Activated CD8-positive, alpha-beta memory T cell treated with anti-CD3 and anti-CD28 coated beads for 1 hour (primary cell): ENCODE measurements around the gene BIRC2.

ENCODE experiments used
- DNase-seq, 2 donors: peaks; one replicate each; pipeline ENCODE4 v3.0.0-alpha.2; 2020; ENCODE audit warnings: low read depth in 1 of 2; ENCODE audit errors: extremely low read depth in 1 of 2

BIRC2 gene

DNA sequence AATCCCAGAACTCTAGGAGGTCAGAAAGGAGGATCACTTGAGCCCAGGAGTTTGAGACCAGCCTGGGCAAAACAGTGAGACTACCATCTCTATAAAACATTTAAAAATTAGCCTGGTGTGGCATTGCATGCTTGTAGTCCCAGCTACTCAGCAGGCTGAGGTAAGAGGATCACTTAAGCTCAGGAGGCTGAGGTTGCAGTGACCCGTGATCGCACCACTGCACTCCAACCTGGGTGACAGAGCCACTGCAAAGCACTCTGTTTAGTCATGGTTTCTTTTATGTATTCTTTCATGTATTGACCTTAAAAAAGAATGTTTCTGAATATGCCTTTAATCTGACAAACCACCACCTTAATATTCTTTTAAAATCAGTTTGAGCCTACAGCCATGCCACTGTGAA lies 52.2 kb downstream of the BIRC2 start:
- no peak for DNase-seq

DNA sequence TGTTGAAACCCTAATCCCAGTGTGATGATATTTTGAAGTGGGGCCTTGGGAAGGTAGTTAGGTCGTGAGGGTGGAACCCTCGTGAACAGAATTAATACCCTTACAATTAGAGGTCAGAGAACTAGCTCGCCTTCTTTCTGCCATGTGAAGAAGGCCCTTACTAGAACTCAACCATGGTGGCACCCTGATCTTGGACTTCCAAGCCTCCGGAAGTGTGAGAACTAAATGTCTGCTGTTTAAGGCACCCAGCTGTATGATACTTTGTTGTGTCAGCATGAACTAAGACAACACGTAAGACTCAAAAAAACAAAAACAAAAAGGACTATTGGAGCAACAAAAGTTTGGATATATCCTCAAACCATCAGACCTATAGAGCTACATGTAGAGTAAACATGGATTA lies 53.6 kb downstream of the BIRC2 start:
- DNase-seq: no peak

DNA sequence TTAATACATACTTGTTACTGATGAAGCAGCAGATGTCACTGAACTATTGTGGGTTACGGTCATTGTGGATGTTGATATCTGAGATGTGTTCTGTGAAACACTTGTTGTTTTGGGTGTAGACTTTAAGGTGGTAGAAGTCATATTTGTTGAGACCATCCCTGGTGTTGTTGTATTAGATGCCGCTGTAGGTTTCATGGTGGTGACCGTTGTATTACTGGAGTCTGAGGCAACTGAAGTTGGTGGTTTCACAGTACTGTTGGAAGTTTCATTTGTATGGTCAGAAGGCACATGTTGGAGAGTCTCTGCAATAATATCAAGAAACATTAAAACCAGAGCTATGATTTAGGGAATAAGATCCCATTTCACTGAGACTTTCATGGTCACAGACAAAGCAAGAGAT lies 54.9 kb downstream of the BIRC2 start:
- no peak for DNase-seq

DNA sequence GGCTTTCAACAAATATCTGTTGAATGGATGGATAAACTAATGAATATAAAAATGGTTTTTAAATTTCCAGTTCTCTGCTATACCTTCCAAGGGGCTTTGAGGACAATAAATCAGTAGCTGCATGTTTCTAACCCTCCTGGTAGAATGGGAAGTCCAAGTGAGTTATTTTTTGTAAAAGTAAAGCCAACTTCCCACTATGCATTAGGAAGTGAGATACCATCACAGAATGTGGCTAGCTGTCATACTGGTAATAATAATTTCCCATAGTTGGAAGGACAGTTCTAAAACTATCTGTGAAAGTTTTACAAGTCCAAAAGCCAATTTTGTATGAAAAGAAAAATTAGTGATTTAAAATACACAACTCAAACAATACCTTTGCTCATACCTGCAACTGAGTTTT lies 55.5 kb downstream of the BIRC2 start:
- DNase-seq: no peak

DNA sequence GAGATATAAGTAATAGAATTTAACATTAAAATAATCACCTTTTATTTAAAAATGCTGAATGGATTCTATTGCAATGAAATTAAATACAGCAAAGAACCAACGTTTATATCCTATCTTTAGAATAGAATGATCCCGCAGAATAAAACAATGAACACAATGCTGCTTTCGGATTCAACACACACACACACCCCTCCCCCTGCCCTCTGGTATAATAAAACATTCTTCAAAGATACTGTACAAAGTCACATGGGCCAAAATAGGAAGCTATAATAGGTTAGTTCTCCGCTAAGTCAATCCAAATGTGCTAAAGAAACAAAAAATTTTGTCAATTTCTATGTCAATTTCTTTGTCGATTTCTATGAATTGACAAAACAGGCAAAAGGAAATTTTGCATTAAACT lies 58.5 kb downstream of the BIRC2 start:
- DNase-seq: no peak

DNA sequence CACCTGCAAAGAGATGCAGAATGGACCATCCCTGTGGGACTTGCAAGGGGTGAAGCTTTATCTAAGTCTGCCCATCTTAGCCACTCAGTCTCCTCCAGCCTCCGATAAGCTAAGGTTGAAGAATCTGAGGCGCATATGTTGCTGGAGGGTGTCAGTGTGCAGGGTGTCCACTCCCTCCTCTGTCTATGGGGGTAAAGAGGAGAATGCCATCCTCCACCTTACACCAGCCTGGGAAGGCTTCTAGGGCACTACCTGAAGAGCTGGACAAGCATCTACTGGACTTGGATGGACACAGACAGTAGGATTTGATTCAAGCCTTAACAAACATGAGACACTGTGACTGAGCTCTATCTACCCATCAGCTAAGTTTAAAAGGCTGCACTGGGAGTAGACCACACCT lies 59.1 kb downstream of the BIRC2 start:
- no peak for DNase-seq

DNA sequence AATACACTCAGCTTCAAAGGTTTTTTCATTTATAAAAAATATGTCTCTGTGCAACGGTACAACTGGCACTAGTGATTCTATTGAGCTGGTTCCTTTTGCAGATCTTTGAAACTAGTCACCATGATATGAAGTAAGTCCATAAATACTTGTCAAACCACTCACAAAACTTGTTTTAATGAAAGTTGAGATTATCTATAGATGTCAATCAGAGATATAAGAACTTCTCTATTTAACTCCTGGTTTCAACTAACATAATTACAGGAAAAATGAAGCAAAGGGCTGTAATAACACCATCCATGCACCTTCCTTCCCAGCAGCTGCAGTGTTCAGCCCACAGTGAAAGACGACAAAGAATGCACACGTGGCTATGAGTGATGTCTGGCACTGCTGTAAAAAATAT lies 60.9 kb downstream of the BIRC2 start:
- DNase-seq: no peak

DNA sequence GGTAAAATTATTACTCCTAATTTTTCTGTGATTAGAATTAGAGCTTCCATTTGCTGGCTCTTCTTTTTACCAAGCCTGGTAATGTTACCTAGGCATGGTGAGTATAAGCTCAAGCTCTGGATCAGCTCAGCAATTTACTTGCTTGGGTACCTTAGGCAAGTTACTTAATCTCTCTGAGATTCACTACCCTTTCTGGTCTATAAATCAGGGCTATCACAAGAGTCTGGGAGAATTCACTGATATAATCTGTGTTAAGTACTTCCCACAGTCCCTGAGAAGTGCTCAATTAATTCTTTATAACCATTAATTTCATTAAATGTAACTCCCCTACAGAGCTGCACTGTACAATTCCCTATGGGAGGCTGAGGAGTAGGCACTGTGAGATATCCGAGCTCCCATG lies 61.3 kb downstream of the BIRC2 start:
- no peak for DNase-seq

DNA sequence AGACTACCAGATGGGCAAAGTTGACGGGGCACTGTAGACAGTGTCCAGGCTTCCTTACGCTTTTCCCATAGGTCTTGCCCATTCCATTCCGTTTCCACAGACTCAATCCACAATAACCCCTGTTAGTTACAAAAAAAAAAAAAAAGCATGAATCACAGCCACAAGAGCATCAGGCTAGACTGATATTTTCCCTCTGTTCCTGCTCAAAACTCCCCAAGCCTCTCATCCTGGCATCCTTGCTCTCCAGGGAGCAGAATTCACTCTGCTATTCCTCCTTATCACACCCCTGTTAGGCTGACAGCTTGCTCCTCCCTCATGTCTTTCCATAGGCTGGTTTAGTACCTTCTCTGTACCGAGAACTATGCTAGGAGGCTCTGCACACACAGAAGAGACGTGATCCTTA lies 63.4 kb downstream of the BIRC2 start:
- DNase-seq: no peak

DNA sequence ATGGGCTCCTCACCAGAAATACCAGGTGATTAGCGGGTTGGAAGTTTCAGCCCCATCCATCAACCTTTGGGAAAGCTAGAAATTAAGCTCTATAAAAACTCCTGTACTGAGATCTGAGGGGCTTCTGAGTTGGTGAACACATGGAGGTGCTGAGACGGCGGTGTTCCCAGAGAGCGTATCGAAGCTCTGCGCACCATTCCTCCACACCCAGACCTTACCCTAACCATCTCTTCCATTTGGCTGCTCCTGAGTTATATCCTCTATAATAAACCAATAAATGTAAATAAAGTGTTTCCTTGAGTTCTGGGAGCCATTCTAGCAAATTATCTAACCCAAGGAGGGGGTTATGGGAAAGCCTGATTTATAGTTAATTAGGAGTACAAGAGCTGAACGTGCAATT lies 64.1 kb downstream of the BIRC2 start:
- DNase-seq: no peak

DNA sequence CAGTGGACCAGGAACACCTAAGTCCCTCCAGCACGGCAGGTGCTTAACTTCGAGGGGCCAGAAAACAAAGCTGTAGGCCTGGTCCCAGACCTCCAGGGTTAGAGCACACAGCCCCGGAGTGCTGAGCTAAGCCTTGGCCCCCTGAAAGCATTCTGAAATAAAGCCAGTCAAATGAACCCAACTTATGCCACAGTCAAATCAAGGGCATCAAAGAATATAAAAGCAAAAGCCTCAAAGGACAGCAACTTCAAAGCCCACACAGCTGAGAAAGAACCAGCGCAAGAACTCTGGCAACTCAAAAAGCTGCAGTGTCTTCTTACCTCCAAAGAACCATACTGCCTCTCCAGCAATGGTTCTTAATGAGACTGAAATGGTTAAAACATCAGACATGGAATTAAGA lies 66.5 kb downstream of the BIRC2 start:
- DNase-seq: no peak

DNA sequence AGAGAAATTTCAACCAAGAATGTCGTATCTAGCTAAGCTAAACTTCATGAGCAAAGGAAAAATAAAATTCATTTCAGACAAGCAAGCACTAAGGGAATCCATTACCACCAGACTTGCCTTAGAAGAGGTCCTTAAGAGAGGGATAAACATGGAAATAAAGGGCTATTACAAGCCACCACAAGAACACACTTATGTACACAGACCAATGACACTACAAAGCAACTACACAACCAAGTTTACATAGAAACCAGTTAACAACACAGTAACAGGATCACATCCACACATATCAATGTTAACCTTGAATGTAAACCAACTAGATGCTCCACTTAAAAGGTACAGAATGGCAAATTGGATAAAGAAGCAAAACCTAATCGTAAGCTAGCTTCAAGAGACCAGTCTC lies 67.5 kb downstream of the BIRC2 start:
- DNase-seq: no peak

DNA sequence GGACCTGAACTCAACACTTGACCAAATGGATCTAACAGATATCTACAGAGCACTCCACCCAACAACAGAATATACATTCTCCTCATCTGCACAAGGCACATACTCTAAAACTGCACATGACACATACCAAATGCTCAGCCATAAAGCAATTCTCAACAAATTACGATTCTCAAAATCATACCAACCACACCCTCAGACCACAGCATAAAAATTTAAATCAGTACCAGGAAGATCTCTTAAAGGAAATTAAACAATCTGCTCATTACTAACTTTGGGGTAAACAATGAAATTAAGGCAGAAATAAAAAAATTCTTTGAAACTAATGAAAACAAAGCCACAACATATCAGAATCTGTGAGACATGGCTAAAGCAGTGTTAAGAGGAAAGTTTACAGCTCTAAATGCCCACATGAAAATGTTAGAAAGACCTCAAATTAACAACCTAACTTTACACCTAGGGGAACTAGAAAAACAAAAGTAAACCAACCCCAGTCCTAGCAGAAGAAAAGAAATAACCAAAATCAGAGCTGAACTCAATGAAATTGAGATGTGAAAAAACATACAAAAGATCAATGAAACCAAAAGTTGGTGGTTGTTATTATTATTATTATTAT lies 68.4 kb downstream of the BIRC2 start:
- no peak for DNase-seq

DNA sequence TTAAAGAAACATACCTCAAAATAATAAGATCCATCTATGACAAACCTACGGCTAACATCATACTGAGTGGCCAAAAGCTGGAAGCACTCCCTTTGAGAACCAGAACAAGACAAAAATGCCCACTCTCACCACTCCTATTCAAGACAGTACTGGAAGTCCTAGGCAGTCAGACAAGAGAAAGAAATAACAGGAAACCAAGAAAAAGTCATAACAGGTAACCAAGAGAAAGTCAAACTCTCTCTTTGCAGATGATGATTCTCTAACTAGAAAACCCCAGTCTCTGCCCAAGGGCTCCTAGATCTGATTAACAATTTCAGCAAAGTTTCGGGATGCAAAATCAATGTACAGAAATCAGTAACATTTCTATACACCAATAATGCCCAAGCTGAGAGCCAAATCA lies 70.0 kb downstream of the BIRC2 start:
- no peak for DNase-seq

DNA sequence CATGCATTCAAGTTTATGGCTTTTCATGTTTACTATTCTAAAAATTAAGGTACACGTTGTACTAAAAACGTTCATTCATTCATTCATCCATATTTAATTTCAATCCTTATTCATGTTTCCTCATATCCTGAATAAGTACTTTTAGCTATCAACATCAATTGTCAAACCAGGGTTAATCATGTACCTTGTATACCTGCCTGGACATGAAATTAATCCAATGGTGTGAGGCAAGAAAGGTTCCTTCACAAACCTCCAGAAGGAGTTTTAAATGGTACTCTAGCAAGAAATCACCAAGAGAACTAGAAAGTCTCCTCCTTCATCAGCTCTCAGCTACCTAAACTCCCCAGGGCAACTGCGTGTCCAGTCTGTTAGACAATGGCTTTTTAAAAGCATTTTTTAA lies 72.2 kb downstream of the BIRC2 start:
- DNase-seq: no peak

DNA sequence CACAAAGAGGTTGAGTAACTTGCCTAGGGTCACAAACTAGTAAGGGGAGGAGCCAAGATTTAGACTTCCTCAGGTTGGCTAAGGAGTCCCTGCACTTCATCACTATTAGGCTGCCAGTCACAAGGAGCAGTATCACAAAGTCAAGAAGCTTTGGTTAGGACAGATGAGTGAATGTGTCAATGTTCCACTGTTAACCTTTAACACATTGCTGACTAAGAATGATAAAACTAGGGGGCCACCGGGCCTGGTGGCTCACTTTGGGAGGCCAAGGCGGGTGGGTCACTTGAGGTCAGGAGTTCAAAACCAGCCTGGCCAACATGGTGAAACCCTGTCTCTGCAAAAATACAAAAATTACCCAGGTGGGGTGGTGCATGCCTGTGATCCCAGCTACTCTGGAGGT lies 73.5 kb downstream of the BIRC2 start:
- DNase-seq: no peak

DNA sequence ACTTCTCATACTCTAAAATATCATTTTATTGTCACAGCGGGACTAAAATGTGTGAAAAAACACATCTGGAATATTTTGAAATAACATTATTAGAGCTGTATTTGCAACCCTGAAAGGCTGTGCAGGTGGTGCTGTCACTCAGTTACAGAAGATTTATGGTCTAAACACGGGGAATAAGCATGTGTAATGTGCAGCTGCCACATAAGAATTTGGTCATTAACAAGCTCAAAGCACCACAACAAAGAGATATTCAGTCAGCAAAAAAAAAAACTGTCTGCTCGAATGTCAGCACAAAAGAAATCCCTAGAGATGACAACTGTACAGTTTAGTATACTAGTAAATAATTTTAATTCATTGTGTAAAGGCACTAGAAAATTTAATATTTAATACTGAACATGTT lies 74.2 kb downstream of the BIRC2 start:
- no peak for DNase-seq

DNA sequence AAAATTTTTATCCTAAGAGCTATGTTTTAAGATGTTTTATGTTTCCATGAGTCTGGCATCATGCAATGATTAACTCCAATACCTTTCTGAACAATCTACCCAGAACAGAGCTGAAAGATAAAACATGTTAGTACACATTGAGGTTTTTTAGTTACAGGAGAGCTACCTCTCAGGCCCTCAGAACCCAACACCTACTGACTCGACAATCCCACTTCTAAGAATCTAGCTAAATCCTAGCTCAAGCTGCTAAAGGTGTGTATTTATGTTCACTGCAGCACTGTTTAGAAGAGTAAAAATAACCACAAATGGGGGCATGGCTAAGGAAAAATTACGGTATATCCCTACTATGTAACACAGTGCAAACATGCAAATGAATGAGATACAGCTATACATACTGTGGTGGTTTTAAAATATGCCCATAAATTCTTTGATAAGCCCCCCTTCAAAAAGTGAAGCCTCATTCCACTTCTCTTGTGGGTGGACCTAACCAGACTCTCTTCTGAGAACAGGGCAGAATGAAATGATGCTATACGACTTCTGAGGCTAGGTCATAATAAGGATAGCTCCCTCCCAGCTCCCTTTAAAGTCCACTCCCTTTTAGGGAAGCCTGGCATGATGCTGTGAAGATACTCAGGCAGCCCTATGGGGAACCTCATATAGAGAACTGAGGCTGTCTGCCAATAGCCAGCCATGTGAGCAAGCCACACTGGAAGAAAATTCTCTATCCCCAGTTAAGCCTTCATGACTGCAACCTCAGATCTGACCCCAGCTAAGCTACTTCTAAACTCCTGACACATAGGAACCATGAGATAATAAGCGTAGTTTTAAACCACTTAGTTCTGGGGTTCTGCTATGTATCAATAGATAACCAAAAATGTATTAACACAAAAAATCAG lies 76.1 kb downstream of the BIRC2 start:
- DNase-seq: no peak

DNA sequence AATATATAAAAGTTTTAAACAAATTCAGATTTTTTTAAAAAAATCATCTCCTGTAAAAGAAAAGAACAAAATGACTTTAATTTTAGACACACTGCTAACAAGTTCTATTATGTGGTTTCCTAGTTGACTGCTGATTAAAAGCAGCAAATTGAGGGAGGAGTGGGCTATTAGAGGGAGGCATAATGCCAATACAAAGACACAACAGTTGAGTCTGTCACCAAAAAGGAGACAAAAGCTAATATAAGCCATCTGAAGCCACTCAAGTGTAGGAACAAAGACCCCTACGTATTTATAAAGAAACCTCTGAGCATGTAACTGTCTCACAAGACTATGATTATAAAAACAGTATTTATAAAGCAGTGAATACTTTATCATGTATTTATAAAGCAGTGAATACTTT lies 76.9 kb downstream of the BIRC2 start:
- DNase-seq: no peak

DNA sequence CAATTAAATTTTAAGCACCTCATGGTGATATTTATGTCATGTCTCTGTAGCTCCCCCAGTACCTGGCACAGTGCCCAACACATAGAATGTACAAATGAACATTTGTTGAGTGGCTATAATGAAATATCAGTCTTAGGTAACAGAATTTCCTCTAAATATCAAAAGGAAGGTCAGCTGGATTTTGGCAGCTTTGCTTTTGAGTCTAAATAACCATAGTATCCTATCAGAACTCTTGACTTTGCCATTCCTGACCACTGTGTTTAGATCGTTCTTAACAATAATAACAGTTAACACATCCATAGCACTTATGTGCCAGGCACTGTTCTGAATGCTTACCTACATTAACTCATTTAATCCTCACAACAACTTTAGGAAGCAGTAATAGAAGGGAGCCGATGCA lies 79.0 kb downstream of the BIRC2 start:
- no peak for DNase-seq

DNA sequence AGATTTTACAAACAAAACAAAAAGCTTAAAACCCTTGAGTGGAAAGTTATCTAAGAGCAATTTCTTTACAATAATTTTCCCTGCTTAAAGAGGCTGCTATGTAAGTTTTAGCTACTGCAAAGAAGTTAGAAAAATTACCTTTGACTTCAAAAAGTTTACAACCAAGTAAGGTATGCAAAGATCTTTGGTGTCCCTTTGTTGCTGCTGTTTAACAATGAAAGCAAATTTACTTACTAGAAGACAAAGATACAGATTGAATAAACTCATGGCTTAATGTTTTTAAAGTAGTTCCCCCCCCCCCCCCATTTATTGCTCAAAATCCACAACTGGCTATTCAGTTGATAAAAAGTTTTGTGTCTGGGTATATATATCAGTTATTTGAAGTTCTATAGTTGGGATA lies 79.6 kb downstream of the BIRC2 start:
- DNase-seq: no peak

DNA sequence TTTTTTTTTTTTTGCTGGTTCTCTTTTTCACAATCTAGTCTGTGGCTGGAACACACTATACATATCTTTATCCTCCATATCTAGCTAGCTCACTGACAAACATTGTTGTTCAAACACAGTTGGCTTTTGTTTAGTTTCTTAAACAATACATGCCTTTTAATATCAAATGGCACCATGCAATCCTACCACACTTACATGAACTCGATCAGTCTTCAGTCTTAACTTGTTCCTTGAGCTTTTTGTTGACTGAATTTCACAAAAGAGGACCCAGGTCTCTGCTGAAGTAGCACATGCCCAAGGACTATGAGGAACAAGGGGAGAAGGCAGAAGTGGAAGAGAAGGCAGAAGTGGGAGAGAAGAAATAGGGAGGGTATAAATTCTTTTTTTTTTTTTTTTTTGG lies 80.1 kb downstream of the BIRC2 start:
- DNase-seq: no peak
